Effector memory CD4-positive, alpha-beta T cell (primary cell): ENCODE results near the gene OAS2.

Source experiments
- DNase-seq, 3 donors: peaks; one replicate each; pipeline ENCODE4 v3.0.0-alpha.2; 2020
- H3K27ac ChIP-seq: 2 replicates; pipeline ENCODE4 v1.7.0; 2013; ENCODE audit warnings: mild to moderate bottlenecking, low read length, moderate library complexity; ENCODE audit not compliant: insufficient read depth, poor library complexity, severe bottlenecking
- H3K27me3 ChIP-seq: replicated peaks from 2 replicates; pipeline ENCODE4 v1.7.0; 2013; ENCODE audit warnings: mild to moderate bottlenecking, low read length; ENCODE audit not compliant: insufficient read depth, control insufficient read depth, poor library complexity, severe bottlenecking
- H3K36me3 ChIP-seq: 2 replicates; pipeline ENCODE4 v1.7.0; 2013; ENCODE audit warnings: mild to moderate bottlenecking, low read length, moderate library complexity; ENCODE audit not compliant: control insufficient read depth, insufficient read depth
- H3K4me1 ChIP-seq: 2 replicates; pipeline ENCODE4 v1.7.0; 2013; ENCODE audit warnings: low read length, mild to moderate bottlenecking; ENCODE audit not compliant: control insufficient read depth, insufficient read depth, poor library complexity, severe bottlenecking
- H3K4me3 ChIP-seq: 2 replicates; pipeline ENCODE4 v1.7.0; 2013; ENCODE audit warnings: low read length, low read depth, mild to moderate bottlenecking; ENCODE audit not compliant: insufficient read depth, poor library complexity, severe bottlenecking
- H3K9me3 ChIP-seq: 2 replicates; pipeline ENCODE4 v1.7.0; 2013; ENCODE audit warnings: mild to moderate bottlenecking, low read length, moderate library complexity; ENCODE audit not compliant: control insufficient read depth

The OAS2 gene

GRCh38 chr12:112995008-112995407 lies 16.7 kb downstream of the OAS2 start:
- H3K9me3 ChIP-seq = no peaks in the 10 kb centered on the region
- H3K4me1 ChIP-seq = no peaks in the 10 kb centered on the region
- no peak overlapping the region for H3K27ac ChIP-seq
- no peaks in the 10 kb centered on the region for H3K27me3 ChIP-seq
- no peak for DNase-seq
- no peak overlapping the region for H3K4me3 ChIP-seq
- H3K36me3 ChIP-seq = peaks cover 69% of the 10 kb centered on the region

GRCh38 chr12:112996501-112996900 lies 18.2 kb downstream of the OAS2 start:
- no peaks in the 10 kb centered on the region for H3K4me1 ChIP-seq
- H3K36me3 ChIP-seq = peaks cover 65% of the 10 kb centered on the region
- DNase-seq = no peak
- no peak overlapping the region for H3K4me3 ChIP-seq
- H3K27ac ChIP-seq = no peak overlapping the region
- no peaks in the 10 kb centered on the region for H3K27me3 ChIP-seq
- H3K9me3 ChIP-seq = no peaks in the 10 kb centered on the region

GRCh38 chr12:112997506-112997905 lies 19.2 kb downstream of the OAS2 start:
- H3K4me3 ChIP-seq = no peak overlapping the region
- peaks cover 69% of the 10 kb centered on the region for H3K36me3 ChIP-seq
- no peaks in the 10 kb centered on the region for H3K9me3 ChIP-seq
- no peaks in the 10 kb centered on the region for H3K27me3 ChIP-seq
- H3K27ac ChIP-seq = no peak overlapping the region
- no peak for DNase-seq
- no peaks in the 10 kb centered on the region for H3K4me1 ChIP-seq

GRCh38 chr12:112998987-112999767 lies 20.9 kb downstream of the OAS2 start:
- no peak for DNase-seq

GRCh38 chr12:113000433-113000832 lies 22.1 kb downstream of the OAS2 start:
- no peak for DNase-seq
- Histone ChIP-seq H3K27me3 (no peaks in the 10 kb centered on the region), H3K27ac (no peak overlapping the region), H3K4me3 (no peak overlapping the region), H3K4me1 (no peaks in the 10 kb centered on the region), H3K9me3 (no peaks in the 10 kb centered on the region), H3K36me3 (peaks cover 88% of the 10 kb centered on the region)

More at GRCh38 chr12:112998987-112999767, 20.9 kb downstream of the OAS2 start:
- no peaks in the 10 kb centered on the region for H3K27me3 ChIP-seq
- H3K27ac ChIP-seq = no peak overlapping the region
- H3K9me3 ChIP-seq = no peaks in the 10 kb centered on the region
- no peaks in the 10 kb centered on the region for H3K4me1 ChIP-seq
- H3K36me3 ChIP-seq = peaks cover 83% of the 10 kb centered on the region
- H3K4me3 ChIP-seq = no peak overlapping the region

GRCh38 chr12:113002155-113002554 lies 23.8 kb downstream of the OAS2 start:
- DNase-seq = no peak
- Histone ChIP-seq H3K4me3 (no peak overlapping the region), H3K36me3 (peaks cover 86% of the 10 kb centered on the region)

GRCh38 chr12:113002676-113003075 lies 24.4 kb downstream of the OAS2 start:
- no peak overlapping the region for H3K27ac ChIP-seq
- no peaks in the 10 kb centered on the region for H3K4me1 ChIP-seq
- H3K27me3 ChIP-seq = no peaks in the 10 kb centered on the region
- H3K36me3 ChIP-seq = peaks cover 86% of the 10 kb centered on the region
- H3K9me3 ChIP-seq = no peaks in the 10 kb centered on the region
- DNase-seq = no peak
- H3K4me3 ChIP-seq = no peak overlapping the region

More at GRCh38 chr12:113002155-113002554, 23.8 kb downstream of the OAS2 start:
- H3K9me3 ChIP-seq = no peaks in the 10 kb centered on the region
- H3K4me1 ChIP-seq = no peaks in the 10 kb centered on the region
- no peaks in the 10 kb centered on the region for H3K27me3 ChIP-seq
- no peak overlapping the region for H3K27ac ChIP-seq

GRCh38 chr12:113003636-113004035 lies 25.3 kb downstream of the OAS2 start:
- Histone ChIP-seq H3K4me1 (no peaks in the 10 kb centered on the region), H3K4me3 (no peak overlapping the region), H3K27me3 (no peaks in the 10 kb centered on the region), H3K9me3 (no peaks in the 10 kb centered on the region), H3K27ac (no peak overlapping the region), H3K36me3 (peaks cover 86% of the 10 kb centered on the region)
- DNase-seq = no peak

- no peaks in the 10 kb centered on the region for H3K27me3 ChIP-seq
- H3K4me3 ChIP-seq = no peak overlapping the region
- H3K27ac ChIP-seq = no peak overlapping the region
- DNase-seq = no peak
- H3K36me3 ChIP-seq = peaks cover 87% of the 10 kb centered on the region
- H3K4me1 ChIP-seq = no peaks in the 10 kb centered on the region
- peaks cover 6% of the 10 kb centered on the region for H3K9me3 ChIP-seq
These were observed 27.4 kb downstream of the OAS2 start for GRCh38 chr12:113005762-113006161.

GRCh38 chr12:113006206-113006605 lies 27.9 kb downstream of the OAS2 start:
- Histone ChIP-seq H3K9me3 (peaks cover 10% of the 10 kb centered on the region), H3K36me3 (peaks cover 90% of the 10 kb centered on the region), H3K27me3 (no peaks in the 10 kb centered on the region)

More at GRCh38 chr12:113006206-113006605, 27.9 kb downstream of the OAS2 start:
- Histone ChIP-seq H3K27ac (no peak overlapping the region), H3K4me1 (no peaks in the 10 kb centered on the region), H3K4me3 (no peak overlapping the region)
- DNase-seq = no peak
